MM.1S (cell line): Measurements from ENCODE around the gene FAIM2.

Source experiments
- DNase-seq: peaks from one replicate; pipeline ENCODE4 v3.0.0-alpha.2; 2015
- H2AFZ ChIP-seq: fragments of 300-600 bp; sonication (generic); 2 replicates; pipeline ENCODE4 v1.6.0; 2016; ENCODE audit warnings: antibody characterized with exemption, low read length
- H3F3A ChIP-seq: fragments of 300-600 bp; sonication (generic); 2 replicates; pipeline ENCODE4 v1.6.1; 2016; ENCODE audit warnings: mild to moderate bottlenecking, antibody characterized with exemption, low read length, moderate library complexity, mixed read lengths; ENCODE audit not compliant: insufficient read depth
- H3K27ac ChIP-seq: fragments of 300-600 bp; sonication (generic); 2 replicates; pipeline ENCODE4 v1.5.1; 2016; ENCODE audit warnings: mild to moderate bottlenecking, low read length
- H3K27me3 ChIP-seq: fragments of 300-600 bp; sonication (generic); replicated peaks from 2 replicates; pipeline ENCODE4 v1.6.0; 2016; ENCODE audit warnings: low read length; ENCODE audit not compliant: insufficient read depth
- H3K36me3 ChIP-seq: fragments of 300-600 bp; sonication (generic); replicated peaks from 2 replicates; pipeline ENCODE4 v1.6.1; 2016; ENCODE audit warnings: mild to moderate bottlenecking, low read length, mixed read lengths; ENCODE audit not compliant: insufficient read depth
- H3K4me1 ChIP-seq: fragments of 300-600 bp; sonication (generic); 2 replicates; pipeline ENCODE4 v1.6.1; 2016; ENCODE audit warnings: low read length, mixed read lengths
- H3K4me2 ChIP-seq: fragments of 300-600 bp; sonication (generic); 2 replicates; pipeline ENCODE4 v1.6.0; 2016; ENCODE audit warnings: low read depth, low read length
- H3K4me3 ChIP-seq: fragments of 300-600 bp; sonication (generic); 2 replicates; pipeline ENCODE4 v1.5.1; 2016; ENCODE audit warnings: low read length, mixed read lengths
- H3K79me2 ChIP-seq: fragments of 300-600 bp; sonication (generic); 2 replicates; pipeline ENCODE4 v1.6.1; 2016; ENCODE audit warnings: mixed run types, low read length, mixed read lengths
- H3K9ac ChIP-seq: fragments of 300-600 bp; sonication (generic); 2 replicates; pipeline ENCODE4 v1.6.1; 2016; ENCODE audit warnings: low read length, mixed read lengths
- H3K9me2 ChIP-seq: fragments of 300-600 bp; sonication (generic); replicated peaks from 2 replicates; pipeline ENCODE4 v1.6.1; 2016; ENCODE audit warnings: mild to moderate bottlenecking, low read length, mixed read lengths; ENCODE audit not compliant: insufficient read depth
- H3K9me3 ChIP-seq: fragments of 300-600 bp; sonication (generic); replicated peaks from 2 replicates; pipeline ENCODE4 v1.6.1; 2016; ENCODE audit warnings: mild to moderate bottlenecking, low read length, mixed read lengths; ENCODE audit not compliant: insufficient read depth
- H4K20me1 ChIP-seq: fragments of 300-600 bp; sonication (generic); 2 replicates; pipeline ENCODE4 v1.6.1; 2016; ENCODE audit warnings: mild to moderate bottlenecking, low read length, moderate library complexity, mixed read lengths; ENCODE audit not compliant: insufficient read depth
- CTCF ChIP-seq: fragments of 300-600 bp; sonication (generic); IDR thresholded peaks from 2 replicates; pipeline ENCODE4 v1.5.1; 2016; ENCODE audit warnings: antibody characterized with exemption, low read length, mixed read lengths
- EZH2 ChIP-seq: fragments of 300-600 bp; sonication (generic); optimal IDR thresholded peaks from 2 replicates; pipeline ENCODE3; 2017; ENCODE audit warnings: low read depth, mild to moderate bottlenecking, antibody characterized with exemption, low read length, mixed read lengths
- EZH2phosphoT487 ChIP-seq: fragments of 300-600 bp; sonication (generic); IDR thresholded peaks from 2 replicates; pipeline ENCODE4 v1.6.1; 2018; ENCODE audit warnings: antibody characterized with exemption, low read length

The FAIM2 gene

GRCh38 chr12:49942512-49942893 is 38.8 kb upstream of the FAIM2 start:
- Histone ChIP-seq H3K36me3 (no peaks in the 10 kb centered on the region), H3K9me2 (no peaks in the 10 kb centered on the region), H3K27me3 (no peaks in the 10 kb centered on the region), H3K4me3 (no peak overlapping the region), H3K4me2 (no peak overlapping the region), H3K27ac (no peak overlapping the region), H2AFZ (no peak overlapping the region), H3K9me3 (no peaks in the 10 kb centered on the region), H4K20me1 (no peaks in the 10 kb centered on the region), H3K4me1 (0 out of 2 replicates have a peak, but pooled peaks cover 6% of the 10 kb centered on the region), H3K9ac (no peak overlapping the region), H3K79me2 (no peaks in the 10 kb centered on the region), H3F3A (no peaks in the 10 kb centered on the region)
- no peak for DNase-seq
- TF ChIP-seq CTCF, result no peak
- no peak for TF ChIP-seq EZH2phosphoT487
- no peak for TF ChIP-seq EZH2

GRCh38 chr12:49941556-49942511 is 38.1 kb upstream of the FAIM2 start:
- Histone ChIP-seq H3K9ac (no peak overlapping the region), H3K9me2 (no peaks in the 10 kb centered on the region), H3K4me3 (no peak overlapping the region), H3F3A (no peaks in the 10 kb centered on the region), H3K27ac (no peak overlapping the region), H3K9me3 (no peaks in the 10 kb centered on the region), H3K4me1 (0 out of 2 replicates have a peak, but pooled peaks cover 6% of the 10 kb centered on the region), H3K36me3 (no peaks in the 10 kb centered on the region), H3K79me2 (no peaks in the 10 kb centered on the region), H2AFZ (no peak overlapping the region), H3K4me2 (no peak overlapping the region), H3K27me3 (no peaks in the 10 kb centered on the region), H4K20me1 (no peaks in the 10 kb centered on the region)
- TF ChIP-seq EZH2 (no peak), CTCF (no peak), EZH2phosphoT487 (no peak)
- no peak for DNase-seq

- H3K9me3 ChIP-seq, result no peaks in the 10 kb centered on the region
- H3K4me3 ChIP-seq, result no peak overlapping the region
- DNase-seq, result no peak
- H3K36me3 ChIP-seq, result no peaks in the 10 kb centered on the region
- no peak overlapping the region for H3K27ac ChIP-seq
- H3K4me1 ChIP-seq, result no peaks in the 10 kb centered on the region
- TF ChIP-seq CTCF (no peak), EZH2 (no peak), EZH2phosphoT487 (no peak)
- H3F3A ChIP-seq, result no peaks in the 10 kb centered on the region
- no peaks in the 10 kb centered on the region for H3K9me2 ChIP-seq
- H3K4me2 ChIP-seq, result no peak overlapping the region
- no peaks in the 10 kb centered on the region for H3K79me2 ChIP-seq
- no peak overlapping the region for H2AFZ ChIP-seq
- no peaks in the 10 kb centered on the region for H3K27me3 ChIP-seq
- H4K20me1 ChIP-seq, result no peaks in the 10 kb centered on the region
- H3K9ac ChIP-seq, result no peak overlapping the region
These were observed 36.0 kb upstream of the FAIM2 start for GRCh38 chr12:49939707-49940106.
